NCI-H1930 (cell line): ENCODE results near the gene PPP4R2.

ENCODE experiments used
- DNase-seq, 2 experiments: peaks; one replicate each; lab custom pipeline; 2025; lab: John Stamatoyannopoulos, UW

PPP4R2 gene

GRCh38 chr3:72996473-72997333 is at the start of gene PPP4R2:
PPP4R2 (plus strand) TSS chr3:72996811; CDS start chr3:72997038, 227 bp downstream.
- DNase-seq = peak; percentile 58 to 81

DNA sequence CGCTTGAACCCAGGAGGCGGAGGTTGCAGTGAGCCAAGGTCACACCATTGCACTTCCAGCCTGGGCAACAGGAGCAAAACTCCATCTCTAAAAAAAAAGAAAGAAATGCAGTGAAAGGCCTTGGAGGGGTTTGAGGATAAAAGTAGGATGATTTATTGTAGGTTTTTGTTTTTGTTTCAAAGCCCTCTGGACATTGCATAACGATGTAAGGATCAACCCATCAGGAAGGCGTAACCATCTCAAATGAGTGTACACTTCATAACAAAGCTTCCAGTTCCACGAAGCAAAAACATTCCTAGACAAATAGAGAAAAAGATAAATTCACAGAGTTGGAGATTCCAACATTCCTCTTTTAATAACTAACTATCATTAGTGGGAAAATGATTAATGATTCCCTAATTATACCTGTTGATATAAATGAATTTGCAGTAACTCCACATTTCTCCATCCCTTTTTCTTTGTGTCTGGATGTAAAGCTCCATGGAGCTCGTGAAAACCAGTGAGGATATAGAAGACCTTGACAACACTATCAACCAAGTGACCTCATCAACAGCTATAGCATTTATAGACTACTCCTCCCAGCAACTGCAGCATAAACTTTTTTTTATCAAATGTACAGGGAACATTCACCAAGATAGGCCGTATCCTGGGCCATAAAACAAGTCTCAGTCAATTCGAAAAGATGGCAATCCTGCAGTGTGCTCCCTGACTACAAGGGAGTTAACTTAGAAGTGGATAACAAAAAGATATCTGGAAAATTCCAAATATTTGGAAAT is 48.7 kb upstream of the PPP4R2 start:
- no peak for DNase-seq

DNA sequence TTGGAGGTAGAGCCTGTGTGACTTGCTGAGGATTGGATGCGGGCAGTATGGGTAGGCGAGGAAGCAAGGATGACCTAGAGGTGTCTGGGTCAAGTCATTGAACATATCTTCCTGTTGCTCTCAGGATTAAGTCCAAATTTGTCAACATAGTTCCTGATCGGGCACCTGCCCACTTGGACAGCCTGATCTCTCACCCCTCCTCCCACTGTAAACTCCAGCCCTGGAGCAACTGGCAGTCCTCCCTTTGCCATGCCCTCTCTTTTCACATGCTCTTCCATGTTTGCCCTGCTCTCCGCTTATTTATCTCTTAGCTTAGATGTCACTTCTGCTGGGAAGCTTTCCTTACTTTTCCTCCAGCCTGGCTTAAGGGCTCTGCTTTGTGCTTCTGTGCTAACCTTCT is 47.6 kb upstream of the PPP4R2 start:
- DNase-seq = no peak

GRCh38 chr3:72950372-72950771 is 46.2 kb upstream of the PPP4R2 start:
- DNase-seq = no peak

DNA sequence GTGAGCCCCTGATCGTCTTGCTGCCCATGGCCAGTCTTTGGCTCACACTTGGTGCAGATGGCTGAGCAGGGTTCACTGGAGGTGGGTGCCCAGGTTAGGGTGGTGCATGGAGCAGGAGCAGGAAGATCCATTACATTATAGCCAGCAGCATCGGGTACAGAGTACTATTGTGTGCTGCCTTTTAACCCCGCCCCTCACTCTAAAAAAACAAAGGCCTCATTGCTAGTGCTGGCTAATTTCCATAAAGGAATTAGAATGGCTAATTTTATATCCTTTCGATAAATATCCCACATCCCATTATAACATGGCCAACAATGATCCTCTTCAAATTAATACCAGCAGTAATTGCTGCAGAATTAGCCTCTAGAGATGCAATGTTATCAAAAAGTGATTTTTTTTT is 45.8 kb upstream of the PPP4R2 start:
- DNase-seq = no peak

- no peak for DNase-seq
Measured at GRCh38 chr3:72951259-72951722, 45.3 kb upstream of the PPP4R2 start.

GRCh38 chr3:72953325-72953956 is 43.2 kb upstream of the PPP4R2 start:
- no peak for DNase-seq

- DNase-seq = no peak
Measured at GRCh38 chr3:72957297-72957696, 39.3 kb upstream of the PPP4R2 start.

GRCh38 chr3:72959336-72959735 is 37.3 kb upstream of the PPP4R2 start:
- DNase-seq = no peak

GRCh38 chr3:72960812-72961518 is 35.6 kb upstream of the PPP4R2 start:
- DNase-seq = no peak

DNA sequence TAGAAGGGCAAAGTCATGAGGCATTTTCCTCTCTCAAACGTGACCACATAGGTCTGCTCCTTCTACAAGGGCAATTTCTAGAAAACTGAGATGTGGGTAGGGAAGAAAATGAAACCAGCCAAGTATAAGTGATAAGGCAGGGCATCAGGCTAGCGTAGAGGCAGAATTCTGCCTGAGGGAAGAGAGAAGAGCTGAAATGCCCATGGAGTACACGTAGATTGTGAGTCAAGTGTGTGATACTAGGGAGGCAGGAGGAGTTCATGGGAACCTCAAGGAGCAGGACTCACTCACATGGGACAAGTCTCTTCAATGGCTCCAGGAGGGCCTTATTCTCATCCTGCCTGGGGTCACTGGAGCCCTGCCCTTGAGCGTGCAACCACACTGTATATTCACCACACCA is 34.9 kb upstream of the PPP4R2 start:
- no peak for DNase-seq

GRCh38 chr3:72962317-72962716 is 34.3 kb upstream of the PPP4R2 start:
- no peak for DNase-seq

DNA sequence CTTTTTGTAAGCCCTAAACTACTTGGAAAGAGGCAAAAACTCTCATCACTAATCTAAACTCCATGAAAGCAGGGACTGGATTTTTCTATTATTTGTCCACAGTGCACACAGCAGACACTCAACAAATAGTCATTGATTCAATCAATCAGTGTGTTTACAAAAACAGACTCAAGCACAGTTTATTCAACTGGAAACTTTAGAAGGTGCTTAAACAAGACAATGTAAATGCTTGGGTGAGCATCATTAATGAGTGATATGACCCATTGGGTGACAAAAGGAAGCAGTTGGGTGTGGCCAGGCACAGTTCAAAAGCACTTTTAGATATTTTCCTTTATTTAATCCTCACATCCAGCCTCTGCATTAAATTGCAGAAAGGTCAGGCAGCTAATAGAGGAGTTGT is 32.0 kb upstream of the PPP4R2 start:
- DNase-seq = no peak

GRCh38 chr3:72968266-72968664 is 28.3 kb upstream of the PPP4R2 start:
- DNase-seq = no peak

- DNase-seq = no peak
Measured at GRCh38 chr3:72969766-72970165, 26.8 kb upstream of the PPP4R2 start.

DNA sequence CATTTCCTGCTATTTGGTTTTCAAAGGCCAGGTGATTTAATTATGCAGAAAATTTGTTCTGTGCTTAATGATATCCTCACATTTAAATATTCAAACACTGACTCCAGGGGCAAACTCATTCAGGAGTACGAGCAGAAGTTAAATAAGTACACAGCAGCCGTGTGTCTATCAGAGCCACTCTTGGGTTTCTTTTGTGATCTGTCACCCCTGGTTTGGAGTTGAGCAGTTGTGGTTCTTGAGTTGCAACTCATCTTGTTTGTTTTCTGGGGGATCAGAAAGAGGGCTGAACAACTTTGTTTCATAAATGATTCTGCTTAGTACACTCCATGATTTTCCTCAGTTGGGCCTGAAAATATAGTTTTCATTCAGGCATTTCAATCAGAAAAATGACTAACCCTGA is 25.7 kb upstream of the PPP4R2 start:
- no peak for DNase-seq

- no peak for DNase-seq
Measured at GRCh38 chr3:72972706-72973030, 23.9 kb upstream of the PPP4R2 start.

- no peak for DNase-seq
Measured at GRCh38 chr3:72973031-72973723, 23.4 kb upstream of the PPP4R2 start.

DNA sequence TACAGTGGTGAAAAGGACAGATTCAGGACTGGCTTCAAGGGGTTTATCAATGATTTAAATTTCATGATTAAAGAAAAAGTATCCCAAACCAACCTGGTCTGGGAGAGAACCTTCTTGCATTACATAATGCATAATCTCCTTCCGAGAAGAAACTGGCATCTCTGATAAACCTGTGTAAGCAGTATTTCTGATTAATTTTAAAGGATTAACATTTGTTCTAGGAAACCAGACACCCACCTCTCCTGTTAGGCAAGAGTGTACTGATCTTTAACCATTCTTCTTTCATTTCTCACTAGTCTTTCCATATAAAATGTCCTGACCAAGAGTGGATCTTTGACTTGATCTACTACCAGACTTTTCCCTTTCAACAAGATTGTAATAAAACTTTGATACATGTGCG is 22.8 kb upstream of the PPP4R2 start:
- DNase-seq = no peak

DNA sequence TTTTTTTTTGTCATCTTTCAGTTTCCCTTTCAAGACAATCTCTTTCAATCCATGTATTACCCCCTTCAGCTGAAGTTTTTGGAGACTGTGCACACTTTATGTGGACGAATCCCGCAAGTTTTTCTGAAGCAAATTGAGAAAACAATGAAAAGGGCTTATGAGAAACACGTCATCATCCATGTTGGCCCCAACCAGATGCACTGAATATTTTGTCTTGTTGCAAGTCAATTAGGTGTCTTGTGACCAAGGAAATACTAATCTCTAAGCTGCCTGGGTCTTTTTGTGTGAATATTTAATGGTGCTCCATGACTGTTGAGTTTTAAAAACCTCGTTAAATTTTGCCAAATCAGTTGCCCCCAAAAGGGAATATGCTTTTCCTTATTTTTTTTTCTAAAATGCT is 21.7 kb upstream of the PPP4R2 start:
- no peak for DNase-seq

DNA sequence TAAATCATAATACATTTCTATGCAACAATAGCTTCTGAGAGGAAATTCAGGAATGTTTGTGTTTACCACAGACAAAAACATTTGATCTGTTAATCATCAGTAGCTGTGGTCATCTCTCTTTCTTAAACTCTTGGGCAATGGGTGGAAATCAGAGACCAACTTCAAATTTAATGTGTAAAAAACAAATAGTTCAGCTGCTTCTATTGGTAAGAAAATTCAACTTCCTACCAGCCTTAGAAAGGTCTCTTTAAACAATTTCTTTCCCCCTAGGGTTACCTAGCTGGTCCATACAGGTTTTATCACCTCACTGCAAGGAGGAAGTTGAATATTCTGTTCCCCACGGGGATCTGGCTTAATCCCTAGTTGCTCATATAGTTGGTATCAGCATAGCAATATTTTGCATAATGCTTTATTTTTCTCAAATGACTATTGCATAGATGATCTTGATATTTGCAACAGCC is 20.3 kb upstream of the PPP4R2 start:
- DNase-seq = no peak
